Neural crest cell (in vitro differentiated cells): ENCODE measurements around the gene ASAP2. TPM values are rescaled to one million over a fixed set of nuclear protein-coding genes. Genes with fewer than 3 reads are reported as not detected.

Experiments
- DNase-seq: peaks from one replicate; pipeline ENCODE4 v3.0.0; 2021; ENCODE audit warnings: low read depth, mixed read lengths, low spot score
- H3K27ac Mint-ChIP-seq: one replicate; pipeline ENCODE4 v1.8.0; 2021; ENCODE audit warnings: mild to moderate bottlenecking, mixed read lengths; ENCODE audit not compliant: unreplicated experiment
- H3K27me3 Mint-ChIP-seq: 2 replicates; pipeline ENCODE4 v1.8.0; 2021; ENCODE audit warnings: low read depth, mild to moderate bottlenecking, mixed read lengths
- H3K36me3 Mint-ChIP-seq: 2 replicates; pipeline ENCODE4 v1.8.0; 2021; ENCODE audit warnings: low read depth, mild to moderate bottlenecking, mixed read lengths
- H3K4me1 Mint-ChIP-seq: 2 replicates; pipeline ENCODE4 v1.8.0; 2021; ENCODE audit warnings: mixed read lengths
- H3K4me3 Mint-ChIP-seq: one replicate; pipeline ENCODE4 v1.8.0; 2021; ENCODE audit warnings: mild to moderate bottlenecking, mixed read lengths
- H3K9me3 Mint-ChIP-seq: 2 replicates; pipeline ENCODE4 v1.8.0; 2021; ENCODE audit warnings: mixed read lengths
- CTCF ChIP-seq: fragments of 200-600 bp; sonication (generic); conservative IDR thresholded peaks from 2 replicates; pipeline ENCODE4 v1.5.0; 2021; ENCODE audit warnings: antibody characterized with exemption, mild to moderate bottlenecking
- total RNA-seq: library from RNA; stranded (reverse); gene quantifications from 2 replicates; pipeline ENCODE4 v1.2.1, GENCODE V29; 2021

Gene ASAP2
- total RNA-seq, 1 donor from 2014 or later, result 48.6 TPM

GRCh38 chr2:9412781-9413180 lies 206.2 kb downstream of the ASAP2 start:
- H3K9me3 Mint-ChIP-seq, result no peaks in the 10 kb centered on the region
- peaks cover 3% of the 10 kb centered on the region for H3K4me1 Mint-ChIP-seq
- H3K36me3 Mint-ChIP-seq, result peaks cover 9% of the 10 kb centered on the region
- H3K27me3 Mint-ChIP-seq, result no peaks in the 10 kb centered on the region
- no peak for TF ChIP-seq CTCF
- no peak overlapping the region for H3K27ac Mint-ChIP-seq
- H3K4me3 Mint-ChIP-seq, result no peak overlapping the region
- DNase-seq, result no peak

GRCh38 chr2:9415516-9416169 lies 209.0 kb downstream of the ASAP2 start:
- no peaks in the 10 kb centered on the region for H3K9me3 Mint-ChIP-seq
- H3K4me1 Mint-ChIP-seq, result peaks cover 9% of the 10 kb centered on the region
- peaks cover 7% of the 10 kb centered on the region for H3K36me3 Mint-ChIP-seq
- no peak overlapping the region for H3K27ac Mint-ChIP-seq
- no peaks in the 10 kb centered on the region for H3K27me3 Mint-ChIP-seq
- no peak for DNase-seq
- no peak for TF ChIP-seq CTCF
- H3K4me3 Mint-ChIP-seq, result no peak overlapping the region

- Mint-ChIP-seq H3K4me3 (no peak overlapping the region), H3K9me3 (no peaks in the 10 kb centered on the region)
Observed at GRCh38 chr2:9416267-9416961, 209.8 kb downstream of the ASAP2 start.

GRCh38 chr2:9416962-9417316 lies 210.3 kb downstream of the ASAP2 start:
- Mint-ChIP-seq H3K4me3 (no peak overlapping the region), H3K36me3 (peaks cover 7% of the 10 kb centered on the region), H3K9me3 (no peaks in the 10 kb centered on the region), H3K27ac (peak overlapping the region; percentile 62), H3K4me1 (peaks cover 15% of the 10 kb centered on the region), H3K27me3 (no peaks in the 10 kb centered on the region)
- no peak for TF ChIP-seq CTCF
- no peak for DNase-seq

More at GRCh38 chr2:9416267-9416961, 209.8 kb downstream of the ASAP2 start:
- no peak for DNase-seq
- H3K4me1 Mint-ChIP-seq, result peaks cover 11% of the 10 kb centered on the region
- H3K27me3 Mint-ChIP-seq, result no peaks in the 10 kb centered on the region
- no peak for TF ChIP-seq CTCF
- peaks cover 7% of the 10 kb centered on the region for H3K36me3 Mint-ChIP-seq
- no peak overlapping the region for H3K27ac Mint-ChIP-seq

- Mint-ChIP-seq H3K27me3 (no peaks in the 10 kb centered on the region), H3K36me3 (peaks cover 5% of the 10 kb centered on the region), H3K4me1 (peaks cover 22% of the 10 kb centered on the region), H3K9me3 (no peaks in the 10 kb centered on the region), H3K4me3 (no peak overlapping the region), H3K27ac (no peak overlapping the region)
- no peak for DNase-seq
- TF ChIP-seq CTCF, result no peak
Observed at GRCh38 chr2:9417725-9418124, 211.1 kb downstream of the ASAP2 start.
